DND-41 (cell line): ENCODE data around the gene SIGLEC9.

Experiments
- CTCF ChIP-seq: IDR thresholded peaks from 2 replicates; pipeline ENCODE4 v1.5.1; 2012; ENCODE audit warnings: borderline replicate concordance, low read length, moderate library complexity, mild to moderate bottlenecking; ENCODE audit not compliant: poor library complexity, severe bottlenecking; ENCODE audit errors: extremely low read depth
- EZH2 ChIP-seq: IDR thresholded peaks from 3 replicates; pipeline ENCODE4 v1.6.1; 2012; ENCODE audit warnings: borderline replicate concordance, low read depth, mild to moderate bottlenecking, moderate library complexity, low read length, inconsistent platforms; ENCODE audit not compliant: severe bottlenecking

GRCh38 chr19:51108805-51109146, 15.9 kb upstream of the SIGLEC9 start:
- no peak for TF ChIP-seq CTCF
- no peak for TF ChIP-seq EZH2
